ENCODE measurements around the gene EEF1AKMT1.
"Not testable (repeated sequence)": the region's sequence is repeated elsewhere in the genome, so short reads cannot be mapped to it uniquely, and the experiment has no call there.

EEF1AKMT1 gene

GRCh38 chr13:20779405-20779804 lies 5.6 kb upstream of the EEF1AKMT1 start:
- DNase-seq (ENCODE audit: insufficient read length, low spot score) (no peak), FAIRE-seq (no peak)

- FAIRE-seq (no peak), DNase-seq (ENCODE audit: insufficient read length, low spot score) (no peak)
Measured at GRCh38 chr13:20778311-20778710, 4.5 kb upstream of the EEF1AKMT1 start.

GRCh38 chr13:20776751-20777150 lies 3.0 kb upstream of the EEF1AKMT1 start:
- no peak for FAIRE-seq
- DNase-seq (ENCODE audit: insufficient read length, low spot score) = no peak

GRCh38 chr13:20775961-20776360 lies 2.2 kb upstream of the EEF1AKMT1 start:
- FAIRE-seq (no peak), DNase-seq (ENCODE audit: insufficient read length, low spot score) (no peak)

GRCh38 chr13:20774746-20775145 lies 985 bp upstream of the EEF1AKMT1 start:
- DNase-seq (ENCODE audit: insufficient read length, low spot score) = no peak
- FAIRE-seq = peak; percentile 71

GRCh38 chr13:20772401-20773131 lies 1.2 kb downstream of the EEF1AKMT1 start:
- no peak for DNase-seq (ENCODE audit: insufficient read length, low spot score)
- peak; percentile 45 for FAIRE-seq

GRCh38 chr13:20769834-20770233 lies 3.9 kb downstream of the EEF1AKMT1 start:
- FAIRE-seq = no peak

GRCh38 chr13:20769091-20769490 lies 4.7 kb downstream of the EEF1AKMT1 start:
- DNase-seq (ENCODE audit: insufficient read length, low spot score) = no peak
- FAIRE-seq = no peak

More at GRCh38 chr13:20769834-20770233, 3.9 kb downstream of the EEF1AKMT1 start:
- no peak for DNase-seq (ENCODE audit: insufficient read length, low spot score)

- FAIRE-seq (no peak), DNase-seq (ENCODE audit: insufficient read length, low spot score) (no peak)
Measured at GRCh38 chr13:20767309-20767943, 6.3 kb downstream of the EEF1AKMT1 start.

GRCh38 chr13:20760872-20761271 lies 12.9 kb downstream of the EEF1AKMT1 start:
- DNase-seq (ENCODE audit: insufficient read length, low spot score) (no peak), FAIRE-seq (no peak)

GRCh38 chr13:20754009-20754408 lies 19.8 kb downstream of the EEF1AKMT1 start:
- FAIRE-seq (no peak), DNase-seq (ENCODE audit: insufficient read length, low spot score) (no peak)

- DNase-seq (ENCODE audit: insufficient read length, low spot score) = no peak
- no peak for FAIRE-seq
Measured at GRCh38 chr13:20749377-20749776, 24.4 kb downstream of the EEF1AKMT1 start.

GRCh38 chr13:20743830-20744404 lies 29.8 kb downstream of the EEF1AKMT1 start:
- FAIRE-seq; DNase-seq (ENCODE audit: insufficient read length, low spot score): not testable (repeated sequence)

GRCh38 chr13:20740021-20740420 lies 33.7 kb downstream of the EEF1AKMT1 start:
- DNase-seq (ENCODE audit: insufficient read length, low spot score) (no peak), FAIRE-seq (no peak)

GRCh38 chr13:20738616-20739015 lies 35.1 kb downstream of the EEF1AKMT1 start:
- no peak for DNase-seq (ENCODE audit: insufficient read length, low spot score)
- FAIRE-seq = no peak

- DNase-seq (ENCODE audit: insufficient read length, low spot score) (no peak), FAIRE-seq (no peak)
Measured at GRCh38 chr13:20729633-20730585, 43.9 kb downstream of the EEF1AKMT1 start.

GRCh38 chr13:20728579-20729311 lies 45.0 kb downstream of the EEF1AKMT1 start:
- DNase-seq (ENCODE audit: insufficient read length, low spot score) = no peak
- no peak for FAIRE-seq

GRCh38 chr13:20727856-20728255 lies 45.9 kb downstream of the EEF1AKMT1 start:
- DNase-seq (ENCODE audit: insufficient read length, low spot score) (no peak), FAIRE-seq (no peak)

- FAIRE-seq = no peak
Measured at GRCh38 chr13:20721454-20722357, 52.1 kb downstream of the EEF1AKMT1 start.

More at GRCh38 chr13:20721454-20722357, 52.1 kb downstream of the EEF1AKMT1 start:
- DNase-seq (ENCODE audit: insufficient read length, low spot score) = no peak

Data from GM19239 (cell line).